HEK293 (cell line): Measurements from ENCODE around the gene PHACTR1.

Experiments
- CTCF ChIA-PET: fragments of 350-600 bp; formaldehyde crosslinking; extraction: SDS; loops from one replicate; lab custom pipeline; 2021; ENCODE audit warnings: antibody characterized with exemption; lab: Yijun Ruan, JAX
- POLR2A ChIA-PET: fragments of 300-600 bp; formaldehyde crosslinking; extraction: SDS; loops from one replicate; lab custom pipeline; 2020; ENCODE audit warnings: antibody characterized with exemption, inconsistent platforms; lab: Yijun Ruan, JAX
- H3K27ac ChIP-seq: fragments of 200-500 bp; sonication (Bioruptor generic); 2 replicates; pipeline ENCODE4 v1.5.1; 2014; ENCODE audit warnings: low read depth, low read length, control low read depth, inconsistent platforms; ENCODE audit errors: extremely low read depth
- H3K36me3 ChIP-seq, 2 experiments: fragments of 200-500 bp in 1 of 2; sonication (Bioruptor generic) in 1 of 2; 1 replicate in 1 of 2; 2 replicates in 1 of 2; pipeline ENCODE4 v1.5.1; 2014 to 2017; ENCODE audit warnings: inconsistent platforms in 2 of 2, low read length in 2 of 2; ENCODE audit not compliant: control insufficient read depth in 2 of 2, insufficient read depth in 1 of 2
- H3K4me1 ChIP-seq: fragments of 200-500 bp; sonication (Bioruptor generic); 2 replicates; pipeline ENCODE4 v1.5.1; 2014; ENCODE audit warnings: mild to moderate bottlenecking, low read length, inconsistent platforms; ENCODE audit not compliant: control insufficient read depth, insufficient read depth
- H3K4me3 ChIP-seq: 2 replicates; pipeline ENCODE4 v1.5.1; 2011; ENCODE audit warnings: low read depth, mild to moderate bottlenecking, control low read depth, low read length, moderate library complexity
- H3K9me3 ChIP-seq: fragments of 200-500 bp; sonication (Bioruptor generic); 2 replicates; pipeline ENCODE4 v1.5.1; 2014; ENCODE audit warnings: low read depth, low read length, inconsistent platforms; ENCODE audit not compliant: control insufficient read depth, insufficient read depth
- HOXC10 ChIP-seq: sonication (generic); formaldehyde crosslinking; IDR thresholded peaks from 2 replicates; pipeline ENCODE4 v1.8.1; 2023; ENCODE audit warnings: mild to moderate bottlenecking, missing genetic modification reagents
- KLF9 ChIP-seq: fragments of 450-650 bp; formaldehyde crosslinking; IDR thresholded peaks from 2 replicates; pipeline ENCODE4 v1.5.1; 2016; ENCODE audit warnings: missing biosample characterization, missing genetic modification characterization, low read depth
- MEIS1 ChIP-seq: sonication (generic); formaldehyde crosslinking; IDR thresholded peaks from 2 replicates; pipeline ENCODE4 v1.8.1; 2022; ENCODE audit warnings: missing genetic modification reagents, mild to moderate bottlenecking, borderline replicate concordance
- ZBTB17 ChIP-seq: fragments of 450-650 bp; formaldehyde crosslinking; IDR thresholded peaks from 2 replicates; pipeline ENCODE4 v1.5.1; 2016; ENCODE audit warnings: missing biosample characterization, missing genetic modification characterization
- ZFHX2 ChIP-seq: fragments of 450-650 bp; formaldehyde crosslinking; conservative IDR thresholded peaks from 2 replicates; pipeline ENCODE4 v1.5.1; 2016; ENCODE audit warnings: missing biosample characterization, missing genetic modification characterization
- ZFP3 ChIP-seq: fragments of 450-650 bp; formaldehyde crosslinking; IDR thresholded peaks from 2 replicates; pipeline ENCODE4 v1.5.1; 2016; ENCODE audit warnings: low read depth, missing biosample characterization, missing genetic modification characterization
- ZNF133 ChIP-seq: fragments of 450-650 bp; formaldehyde crosslinking; IDR thresholded peaks from 2 replicates; pipeline ENCODE4 v1.5.1; 2016; ENCODE audit warnings: missing biosample characterization, missing genetic modification characterization
- ZNF140 ChIP-seq: fragments of 450-650 bp; formaldehyde crosslinking; IDR thresholded peaks from 2 replicates; pipeline ENCODE4 v1.5.1; 2016; ENCODE audit warnings: missing biosample characterization, missing genetic modification characterization
- ZNF404 ChIP-seq: fragments of 450-650 bp; formaldehyde crosslinking; IDR thresholded peaks from 2 replicates; pipeline ENCODE4 v1.5.1; 2017; ENCODE audit warnings: missing biosample characterization, missing genetic modification characterization
- ZNF555 ChIP-seq: fragments of 450-650 bp; formaldehyde crosslinking; conservative IDR thresholded peaks from 2 replicates; pipeline ENCODE4 v1.5.1; 2017; ENCODE audit warnings: missing biosample characterization, mild to moderate bottlenecking, missing genetic modification characterization, inconsistent platforms
- ZNF560 ChIP-seq: fragments of 450-650 bp; formaldehyde crosslinking; IDR thresholded peaks from 2 replicates; pipeline ENCODE4 v1.5.1; 2017; ENCODE audit warnings: missing biosample characterization, missing genetic modification characterization, borderline replicate concordance
- ZNF596 ChIP-seq: fragments of 450-650 bp; IDR thresholded peaks from 2 replicates; pipeline ENCODE4 v1.5.0; 2018; ENCODE audit warnings: missing biosample characterization, mild to moderate bottlenecking, missing genetic modification characterization, moderate library complexity
- ZXDB ChIP-seq: fragments of 450-650 bp; formaldehyde crosslinking; IDR thresholded peaks from 2 replicates; pipeline ENCODE4 v1.5.1; 2016; ENCODE audit warnings: missing biosample characterization, missing genetic modification characterization
- TF ChIP-seq, protein P1 (sequence below): fragments of 450-650 bp; formaldehyde crosslinking; conservative IDR thresholded peaks from 2 replicates; pipeline ENCODE4 v1.5.1; 2016; ENCODE audit warnings: low read depth, missing biosample characterization, missing genetic modification characterization
- TF ChIP-seq, protein P2 (sequence below): fragments of 450-650 bp; formaldehyde crosslinking; optimal IDR thresholded peaks from 2 replicates; pipeline ENCODE3; 2016; ENCODE audit warnings: missing biosample characterization, mild to moderate bottlenecking, missing genetic modification characterization
- TF ChIP-seq, protein P3 (sequence below): fragments of 450-650 bp; formaldehyde crosslinking; IDR thresholded peaks from 2 replicates; pipeline ENCODE4 v1.5.1; 2016; ENCODE audit warnings: missing biosample characterization, missing genetic modification characterization
- TF ChIP-seq, protein P4 (sequence below): fragments of 450-650 bp; formaldehyde crosslinking; IDR thresholded peaks from 2 replicates; pipeline ENCODE4 v1.5.1; 2016; ENCODE audit warnings: missing biosample characterization, missing genetic modification characterization

The PHACTR1 gene

DNA sequence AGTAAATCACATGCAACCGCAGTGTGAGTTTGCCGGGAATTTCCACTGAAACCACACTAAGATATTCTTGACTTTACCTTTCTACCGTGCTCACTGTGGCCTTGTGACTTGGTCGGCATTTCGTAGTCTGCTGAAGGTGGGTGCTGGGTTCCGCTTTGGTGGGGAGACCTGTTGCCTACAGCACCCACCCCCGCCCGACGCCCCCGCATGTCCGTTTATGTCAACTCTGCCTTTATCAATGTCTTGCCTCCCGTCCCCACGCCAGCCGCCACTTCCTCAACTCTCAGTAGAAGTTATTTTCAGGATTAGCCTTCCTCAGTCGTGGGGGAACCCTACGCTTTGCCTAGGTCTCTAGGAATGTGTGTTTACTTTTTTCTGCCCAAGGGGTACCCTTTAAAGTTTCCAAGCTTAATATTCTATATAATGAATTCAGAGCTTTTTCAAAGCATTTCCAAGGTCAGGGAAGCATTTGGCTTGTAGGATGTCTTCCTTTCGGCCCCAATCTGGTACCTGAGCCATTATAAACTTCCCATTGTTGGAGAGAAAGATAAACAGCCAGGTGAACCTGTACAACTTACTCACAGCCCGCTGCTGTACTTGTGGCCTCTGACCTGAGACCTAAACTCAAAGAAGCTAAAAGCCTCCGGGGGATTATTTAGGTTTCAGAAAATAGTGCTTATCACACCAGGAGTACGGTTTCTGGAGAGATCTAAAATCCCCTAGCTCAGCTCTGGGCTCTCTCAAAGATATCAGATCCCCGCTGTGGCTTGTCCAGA is 557.6 kb downstream of the PHACTR1 start:
- H3K36me3 ChIP-seq, result no peaks in the 10 kb centered on the region

DNA sequence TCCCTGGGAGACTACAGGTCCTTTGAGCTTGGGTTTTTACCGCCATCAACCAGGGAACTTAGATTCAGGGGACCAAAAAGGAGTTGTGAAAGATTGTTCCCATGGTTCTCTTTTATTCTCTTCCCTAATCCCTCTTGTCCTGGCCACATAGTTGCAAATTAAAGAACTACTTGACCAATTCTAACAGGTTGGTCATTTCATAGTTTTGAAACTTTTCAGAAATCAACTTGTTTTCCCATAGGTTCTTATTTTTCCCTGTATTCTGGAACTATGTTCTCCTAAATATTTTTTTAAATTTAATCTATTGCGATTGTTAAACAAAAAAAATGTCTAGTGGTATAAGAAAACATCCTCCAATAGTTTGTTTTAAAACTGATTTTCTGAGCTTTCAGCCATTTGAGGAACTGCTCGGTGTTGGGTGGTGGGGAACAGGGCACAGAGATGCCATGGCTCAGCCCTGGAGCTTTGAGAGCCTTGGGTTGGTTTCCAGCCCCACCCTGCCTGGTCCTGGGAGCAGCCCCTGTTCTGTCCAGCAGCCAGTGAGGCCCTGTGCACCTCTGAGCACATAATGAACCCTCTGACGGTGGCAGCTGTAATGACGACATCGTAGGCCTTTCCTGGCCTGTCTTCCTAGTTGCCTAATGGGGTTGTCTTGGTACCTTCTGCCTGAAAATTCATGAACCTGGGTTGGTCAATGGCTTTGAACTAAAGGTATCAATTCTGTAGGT is 558.3 kb downstream of the PHACTR1 start:
- Histone ChIP-seq H3K4me3 (no peak overlapping the region), H3K36me3 (no peaks in the 10 kb centered on the region), H3K9me3 (no peaks in the 10 kb centered on the region), H3K27ac (no peak overlapping the region), H3K4me1 (no peaks in the 10 kb centered on the region)
- no peak for TF ChIP-seq ZXDB (tag by site-specific recombination)
- TF ChIP-seq KLF9 (tag by site-specific recombination), result no peak
- TF ChIP-seq ZFP3 (tag by site-specific recombination), result no peak
- TF ChIP-seq ZNF140 (tag by site-specific recombination), result no peak
- no peak for TF ChIP-seq MEIS1
- TF ChIP-seq ZFHX2, result no peak
- no peak for TF ChIP-seq HOXC10 (CRISPR knock-in tag)
- TF ChIP-seq ZNF133 (tag by site-specific recombination), result no peak
- TF ChIP-seq ZBTB17 (tag by site-specific recombination), result no peak
- TF ChIP-seq ZNF596 (tag by site-specific recombination), result no peak
- TF ChIP-seq, protein P1, sequence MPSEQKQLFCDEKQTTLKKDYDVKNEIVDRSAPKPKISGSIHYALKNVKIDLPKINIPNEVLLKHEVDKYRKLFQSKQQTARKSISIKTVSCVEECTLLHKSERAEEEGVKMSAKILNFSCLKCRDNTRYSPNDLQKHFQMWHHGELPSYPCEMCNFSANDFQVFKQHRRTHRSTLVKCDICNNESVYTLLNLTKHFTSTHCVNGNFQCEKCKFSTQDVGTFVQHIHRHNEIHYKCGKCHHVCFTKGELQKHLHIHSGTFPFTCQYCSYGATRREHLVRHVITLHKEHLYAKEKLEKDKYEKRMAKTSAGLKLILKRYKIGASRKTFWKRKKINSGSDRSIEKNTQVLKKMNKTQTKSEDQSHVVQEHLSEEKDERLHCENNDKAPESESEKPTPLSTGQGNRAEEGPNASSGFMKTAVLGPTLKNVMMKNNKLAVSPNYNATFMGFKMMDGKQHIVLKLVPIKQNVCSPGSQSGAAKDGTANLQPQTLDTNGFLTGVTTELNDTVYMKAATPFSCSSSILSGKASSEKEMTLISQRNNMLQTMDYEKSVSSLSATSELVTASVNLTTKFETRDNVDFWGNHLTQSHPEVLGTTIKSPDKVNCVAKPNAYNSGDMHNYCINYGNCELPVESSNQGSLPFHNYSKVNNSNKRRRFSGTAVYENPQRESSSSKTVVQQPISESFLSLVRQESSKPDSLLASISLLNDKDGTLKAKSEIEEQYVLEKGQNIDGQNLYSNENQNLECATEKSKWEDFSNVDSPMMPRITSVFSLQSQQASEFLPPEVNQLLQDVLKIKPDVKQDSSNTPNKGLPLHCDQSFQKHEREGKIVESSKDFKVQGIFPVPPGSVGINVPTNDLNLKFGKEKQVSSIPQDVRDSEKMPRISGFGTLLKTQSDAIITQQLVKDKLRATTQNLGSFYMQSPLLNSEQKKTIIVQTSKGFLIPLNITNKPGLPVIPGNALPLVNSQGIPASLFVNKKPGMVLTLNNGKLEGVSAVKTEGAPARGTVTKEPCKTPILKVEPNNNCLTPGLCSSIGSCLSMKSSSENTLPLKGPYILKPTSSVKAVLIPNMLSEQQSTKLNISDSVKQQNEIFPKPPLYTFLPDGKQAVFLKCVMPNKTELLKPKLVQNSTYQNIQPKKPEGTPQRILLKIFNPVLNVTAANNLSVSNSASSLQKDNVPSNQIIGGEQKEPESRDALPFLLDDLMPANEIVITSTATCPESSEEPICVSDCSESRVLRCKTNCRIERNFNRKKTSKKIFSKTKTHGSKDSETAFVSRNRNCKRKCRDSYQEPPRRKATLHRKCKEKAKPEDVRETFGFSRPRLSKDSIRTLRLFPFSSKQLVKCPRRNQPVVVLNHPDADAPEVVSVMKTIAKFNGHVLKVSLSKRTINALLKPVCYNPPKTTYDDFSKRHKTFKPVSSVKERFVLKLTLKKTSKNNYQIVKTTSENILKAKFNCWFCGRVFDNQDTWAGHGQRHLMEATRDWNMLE (tag by site-specific recombination), result no peak
- no peak for TF ChIP-seq ZNF404
- TF ChIP-seq, protein P2, sequence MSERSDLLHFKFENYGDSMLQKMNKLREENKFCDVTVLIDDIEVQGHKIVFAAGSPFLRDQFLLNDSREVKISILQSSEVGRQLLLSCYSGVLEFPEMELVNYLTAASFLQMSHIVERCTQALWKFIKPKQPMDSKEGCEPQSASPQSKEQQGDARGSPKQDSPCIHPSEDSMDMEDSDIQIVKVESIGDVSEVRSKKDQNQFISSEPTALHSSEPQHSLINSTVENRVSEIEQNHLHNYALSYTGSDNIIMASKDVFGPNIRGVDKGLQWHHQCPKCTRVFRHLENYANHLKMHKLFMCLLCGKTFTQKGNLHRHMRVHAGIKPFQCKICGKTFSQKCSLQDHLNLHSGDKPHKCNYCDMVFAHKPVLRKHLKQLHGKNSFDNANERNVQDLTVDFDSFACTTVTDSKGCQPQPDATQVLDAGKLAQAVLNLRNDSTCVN (tag by site-specific recombination), result no peak
- no peak for TF ChIP-seq ZNF555 (tag by site-specific recombination)
- TF ChIP-seq, protein P3, sequence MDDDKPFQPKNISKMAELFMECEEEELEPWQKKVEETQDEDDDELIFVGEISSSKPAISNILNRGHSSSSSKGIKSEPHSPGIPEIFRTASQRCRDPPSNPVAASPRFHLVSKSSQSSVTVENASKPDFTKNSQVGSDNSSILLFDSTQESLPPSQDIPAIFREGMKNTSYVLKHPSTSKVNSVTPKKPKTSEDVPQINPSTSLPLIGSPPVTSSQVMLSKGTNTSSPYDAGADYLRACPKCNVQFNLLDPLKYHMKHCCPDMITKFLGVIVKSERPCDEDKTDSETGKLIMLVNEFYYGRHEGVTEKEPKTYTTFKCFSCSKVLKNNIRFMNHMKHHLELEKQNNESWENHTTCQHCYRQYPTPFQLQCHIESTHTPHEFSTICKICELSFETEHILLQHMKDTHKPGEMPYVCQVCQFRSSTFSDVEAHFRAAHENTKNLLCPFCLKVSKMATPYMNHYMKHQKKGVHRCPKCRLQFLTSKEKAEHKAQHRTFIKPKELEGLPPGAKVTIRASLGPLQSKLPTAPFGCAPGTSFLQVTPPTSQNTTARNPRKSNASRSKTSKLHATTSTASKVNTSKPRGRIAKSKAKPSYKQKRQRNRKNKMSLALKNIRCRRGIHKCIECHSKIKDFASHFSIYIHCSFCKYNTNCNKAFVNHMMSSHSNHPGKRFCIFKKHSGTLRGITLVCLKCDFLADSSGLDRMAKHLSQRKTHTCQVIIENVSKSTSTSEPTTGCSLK (tag by site-specific recombination), result no peak
- TF ChIP-seq ZNF560 (tag by site-specific recombination), result no peak
- ChIA-PET POLR2A (no interaction called here), CTCF (no interaction called here)

More for the DNA sequence above, 557.6 kb downstream of the PHACTR1 start:
- Histone ChIP-seq H3K4me3 (no peak overlapping the region), H3K27ac (no peak overlapping the region), H3K4me1 (no peaks in the 10 kb centered on the region), H3K9me3 (no peaks in the 10 kb centered on the region)
- TF ChIP-seq, protein P4, sequence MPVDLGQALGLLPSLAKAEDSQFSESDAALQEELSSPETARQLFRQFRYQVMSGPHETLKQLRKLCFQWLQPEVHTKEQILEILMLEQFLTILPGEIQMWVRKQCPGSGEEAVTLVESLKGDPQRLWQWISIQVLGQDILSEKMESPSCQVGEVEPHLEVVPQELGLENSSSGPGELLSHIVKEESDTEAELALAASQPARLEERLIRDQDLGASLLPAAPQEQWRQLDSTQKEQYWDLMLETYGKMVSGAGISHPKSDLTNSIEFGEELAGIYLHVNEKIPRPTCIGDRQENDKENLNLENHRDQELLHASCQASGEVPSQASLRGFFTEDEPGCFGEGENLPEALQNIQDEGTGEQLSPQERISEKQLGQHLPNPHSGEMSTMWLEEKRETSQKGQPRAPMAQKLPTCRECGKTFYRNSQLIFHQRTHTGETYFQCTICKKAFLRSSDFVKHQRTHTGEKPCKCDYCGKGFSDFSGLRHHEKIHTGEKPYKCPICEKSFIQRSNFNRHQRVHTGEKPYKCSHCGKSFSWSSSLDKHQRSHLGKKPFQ, result no peak
- TF ChIP-seq ZFHX2, result 0 out of 2 replicates have a peak, but pooled peaks have one; percentile 15
- POLR2A ChIA-PET, result no interaction called here
- CTCF ChIA-PET, result interaction anchor here (0.7 kb wide), 1 partner anchor 264 kb away, joined by 3 read pairs; no protein-coding TSS in a partner anchor
